Liver (tissue), 3 donors: ENCODE measurements around the gene TMEM117.

Experiments used
- ATF3 ChIP-seq: IDR thresholded peaks from 2 replicates; pipeline ENCODE4 v1.6.1; 2016; ENCODE audit warnings: antibody characterized with exemption
- CTCF ChIP-seq: fragments of 150-350 bp; IDR thresholded peaks from 2 replicates; pipeline ENCODE4 v1.5.1; 2017; ENCODE audit warnings: improper control_type of control experiment, low read depth, low read length; ENCODE audit not compliant: missing input control
- HNF4G ChIP-seq: IDR thresholded peaks from 2 replicates; pipeline ENCODE4 v1.6.1; 2016; ENCODE audit warnings: antibody characterized with exemption
- JUND ChIP-seq, 2 donors: IDR thresholded peaks; 2 replicates each; pipeline ENCODE4 v1.6.1; 2016; ENCODE audit warnings: antibody characterized with exemption in 2 of 2
- MAX ChIP-seq: IDR thresholded peaks from 2 replicates; pipeline ENCODE4 v1.6.1; 2016; ENCODE audit warnings: antibody characterized with exemption
- REST ChIP-seq: IDR thresholded peaks from 2 replicates; pipeline ENCODE4 v1.6.1; 2016; ENCODE audit warnings: antibody characterized with exemption, mild to moderate bottlenecking
- SP1 ChIP-seq: IDR thresholded peaks from 2 replicates; pipeline ENCODE4 v1.6.1; 2018; ENCODE audit warnings: antibody characterized with exemption, mild to moderate bottlenecking
- ZBTB33 ChIP-seq: IDR thresholded peaks from 2 replicates; pipeline ENCODE4 v1.6.1; 2016; ENCODE audit warnings: antibody characterized with exemption
- donor health status: healthy.
- donor health status: healthy.

- TF ChIP-seq ATF3 (no peak), MAX (no peak), CTCF (no peak), HNF4G (no peak), SP1 (no peak), ZBTB33 (no peak), REST (no peak), JUND (IDR thresholded peaks at IDR 0.05) (no peak)
Measured at GRCh38 chr12:43848786-43849185, 12.9 kb downstream of the TMEM117 start.
